ENCODE data around the gene PEX19.

- TF ChIP-seq CTCF (tag by site-specific recombination; IDR thresholded peaks at IDR 0.05) (no peak), ZNF133 (tag by site-specific recombination; IDR thresholded peaks at IDR 0.05) (no peak)
Measured at GRCh38 chr1:160326418-160326817, 41.5 kb upstream of the PEX19 start.
